ENCODE measurements around the gene BTG3. TPM values are rescaled to one million over a fixed set of nuclear protein-coding genes. Genes with fewer than 3 reads are reported as not detected.

The BTG3 gene
- total RNA-seq, 2 experiments from 2014 or later: 57.3 to 59.7 TPM

GRCh38 chr21:17578876-17579275 is 33.8 kb downstream of the BTG3 start:
- ChIA-PET CTCF (no interaction called here), POLR2A (no interaction called here)
- H3K9me3 Mint-ChIP-seq: no peaks in the 10 kb centered on the region
- H3K4me3 Mint-ChIP-seq: no peak overlapping the region
- H3K4me1 Mint-ChIP-seq: no peaks in the 10 kb centered on the region
- H3K36me3 Mint-ChIP-seq (ENCODE audit: low read depth): no peaks in the 10 kb centered on the region
- H3K27ac Mint-ChIP-seq: no peak overlapping the region
- peaks cover 5% of the 10 kb centered on the region for H3K27me3 Mint-ChIP-seq
- no peak for DNase-seq

- ChIA-PET POLR2A (no interaction called here), CTCF (no interaction called here)
- Mint-ChIP-seq H3K9me3 (no peaks in the 10 kb centered on the region), H3K4me1 (no peaks in the 10 kb centered on the region), H3K27ac (no peak overlapping the region), H3K36me3 (ENCODE audit: low read depth) (no peaks in the 10 kb centered on the region), H3K4me3 (no peak overlapping the region), H3K27me3 (peaks cover 5% of the 10 kb centered on the region)
- no peak for DNase-seq
These were observed 34.5 kb downstream of the BTG3 start for GRCh38 chr21:17578162-17578561.

- H3K9me3 Mint-ChIP-seq: no peaks in the 10 kb centered on the region
- no peaks in the 10 kb centered on the region for H3K4me1 Mint-ChIP-seq
- no peak for DNase-seq
- H3K27me3 Mint-ChIP-seq: peaks cover 5% of the 10 kb centered on the region
- POLR2A ChIA-PET: no interaction called here
- no peak overlapping the region for H3K27ac Mint-ChIP-seq
- CTCF ChIA-PET: no interaction called here
- no peak overlapping the region for H3K4me3 Mint-ChIP-seq
- no peaks in the 10 kb centered on the region for H3K36me3 Mint-ChIP-seq (ENCODE audit: low read depth)
These were observed 35.0 kb downstream of the BTG3 start for GRCh38 chr21:17577701-17578100.

- no peak for DNase-seq
- no peak overlapping the region for H3K4me3 Mint-ChIP-seq
- H3K36me3 Mint-ChIP-seq (ENCODE audit: low read depth): no peaks in the 10 kb centered on the region
- peaks cover 5% of the 10 kb centered on the region for H3K27me3 Mint-ChIP-seq
- CTCF ChIA-PET: interaction anchor here (0.7 kb wide), 1 partner anchor 122 kb away, joined by 3 read pairs; no protein-coding TSS in a partner anchor
- H3K9me3 Mint-ChIP-seq: no peaks in the 10 kb centered on the region
- H3K27ac Mint-ChIP-seq: no peak overlapping the region
- POLR2A ChIA-PET: no interaction called here
- no peaks in the 10 kb centered on the region for H3K4me1 Mint-ChIP-seq
These were observed 36.4 kb downstream of the BTG3 start for GRCh38 chr21:17576080-17576835.

- CTCF ChIA-PET: no interaction called here
- DNase-seq: no peak
- Mint-ChIP-seq H3K9me3 (no peaks in the 10 kb centered on the region), H3K4me1 (no peaks in the 10 kb centered on the region), H3K27me3 (peaks cover 5% of the 10 kb centered on the region), H3K4me3 (no peak overlapping the region), H3K36me3 (ENCODE audit: low read depth) (no peaks in the 10 kb centered on the region), H3K27ac (no peak overlapping the region)
- POLR2A ChIA-PET: no interaction called here
These were observed 37.6 kb downstream of the BTG3 start for GRCh38 chr21:17575076-17575475.

GRCh38 chr21:17572431-17572830 is 40.3 kb downstream of the BTG3 start:
- Mint-ChIP-seq H3K4me1 (no peaks in the 10 kb centered on the region), H3K36me3 (ENCODE audit: low read depth) (no peaks in the 10 kb centered on the region), H3K4me3 (no peak overlapping the region), H3K27me3 (peaks cover 5% of the 10 kb centered on the region), H3K27ac (no peak overlapping the region), H3K9me3 (no peaks in the 10 kb centered on the region)
- CTCF ChIA-PET: no interaction called here
- no peak for DNase-seq
- POLR2A ChIA-PET: no interaction called here

- H3K36me3 Mint-ChIP-seq (ENCODE audit: low read depth): no peaks in the 10 kb centered on the region
These were observed 41.9 kb downstream of the BTG3 start for GRCh38 chr21:17570786-17571185.

GRCh38 chr21:17560377-17561025 is 52.2 kb downstream of the BTG3 start:
- no peaks in the 10 kb centered on the region for H3K4me1 Mint-ChIP-seq
- no peak for DNase-seq
- no peaks in the 10 kb centered on the region for H3K9me3 Mint-ChIP-seq
- H3K27me3 Mint-ChIP-seq: no peaks in the 10 kb centered on the region
- no peak overlapping the region for H3K4me3 Mint-ChIP-seq
- H3K27ac Mint-ChIP-seq: no peak overlapping the region
- POLR2A ChIA-PET: no interaction called here
- no peaks in the 10 kb centered on the region for H3K36me3 Mint-ChIP-seq (ENCODE audit: low read depth)
- CTCF ChIA-PET: no interaction called here

More at GRCh38 chr21:17570786-17571185, 41.9 kb downstream of the BTG3 start:
- H3K4me1 Mint-ChIP-seq: no peaks in the 10 kb centered on the region
- H3K27ac Mint-ChIP-seq: no peak overlapping the region
- POLR2A ChIA-PET: no interaction called here
- no peak for DNase-seq
- H3K4me3 Mint-ChIP-seq: no peak overlapping the region
- peaks cover 5% of the 10 kb centered on the region for H3K27me3 Mint-ChIP-seq
- CTCF ChIA-PET: interaction anchor here (1.0 to 2.2 kb wide), 2 partner anchors 15 to 184 kb away, joined by 3 to 6 read pairs; no protein-coding TSS in a partner anchor
- no peaks in the 10 kb centered on the region for H3K9me3 Mint-ChIP-seq

GRCh38 chr21:17554679-17555465 is 57.8 kb downstream of the BTG3 start:
- no peaks in the 10 kb centered on the region for H3K36me3 Mint-ChIP-seq (ENCODE audit: low read depth)
- no peak overlapping the region for H3K27ac Mint-ChIP-seq
- POLR2A ChIA-PET: no interaction called here
- H3K4me1 Mint-ChIP-seq: no peaks in the 10 kb centered on the region
- no peaks in the 10 kb centered on the region for H3K9me3 Mint-ChIP-seq
- H3K4me3 Mint-ChIP-seq: no peak overlapping the region
- no peak for DNase-seq
- no peaks in the 10 kb centered on the region for H3K27me3 Mint-ChIP-seq
- CTCF ChIA-PET: interaction anchor here (0.6 to 1.1 kb wide), 2 partner anchors 10 to 168 kb away, joined by 3 to 6 read pairs; no protein-coding TSS in a partner anchor

- DNase-seq: no peak
- Mint-ChIP-seq H3K9me3 (no peaks in the 10 kb centered on the region), H3K36me3 (ENCODE audit: low read depth) (no peaks in the 10 kb centered on the region), H3K27ac (no peak overlapping the region), H3K4me3 (no peak overlapping the region), H3K4me1 (no peaks in the 10 kb centered on the region), H3K27me3 (no peaks in the 10 kb centered on the region)
- CTCF ChIA-PET: interaction anchor here (0.6 to 1.1 kb wide), 2 partner anchors 9 to 167 kb away, joined by 3 to 6 read pairs; no protein-coding TSS in a partner anchor
- POLR2A ChIA-PET: no interaction called here
These were observed 58.6 kb downstream of the BTG3 start for GRCh38 chr21:17554120-17554519.

GRCh38 chr21:17552410-17552809 is 60.3 kb downstream of the BTG3 start:
- Mint-ChIP-seq H3K9me3 (no peaks in the 10 kb centered on the region), H3K36me3 (ENCODE audit: low read depth) (no peaks in the 10 kb centered on the region), H3K4me3 (no peak overlapping the region), H3K4me1 (no peaks in the 10 kb centered on the region), H3K27ac (no peak overlapping the region), H3K27me3 (no peaks in the 10 kb centered on the region)
- no peak for DNase-seq
- ChIA-PET CTCF (interaction anchor here (1.0 to 1.2 kb wide), 2 partner anchors 152 to 166 kb away, joined by 3 read pairs; no protein-coding TSS in a partner anchor), POLR2A (no interaction called here)

GRCh38 chr21:17550671-17551308 is 61.9 kb downstream of the BTG3 start:
- DNase-seq: no peak

GRCh38 chr21:17548262-17548661 is 64.4 kb downstream of the BTG3 start:
- H3K4me1 Mint-ChIP-seq: no peaks in the 10 kb centered on the region
- no peaks in the 10 kb centered on the region for H3K9me3 Mint-ChIP-seq
- no peak overlapping the region for H3K4me3 Mint-ChIP-seq
- H3K27ac Mint-ChIP-seq: no peak overlapping the region
- ChIA-PET CTCF (no interaction called here), POLR2A (no interaction called here)
- H3K36me3 Mint-ChIP-seq (ENCODE audit: low read depth): no peaks in the 10 kb centered on the region
- no peaks in the 10 kb centered on the region for H3K27me3 Mint-ChIP-seq
- no peak for DNase-seq

More at GRCh38 chr21:17550671-17551308, 61.9 kb downstream of the BTG3 start:
- ChIA-PET POLR2A (no interaction called here), CTCF (no interaction called here)
- Mint-ChIP-seq H3K4me1 (no peaks in the 10 kb centered on the region), H3K27me3 (no peaks in the 10 kb centered on the region), H3K4me3 (no peak overlapping the region), H3K9me3 (no peaks in the 10 kb centered on the region), H3K36me3 (ENCODE audit: low read depth) (no peaks in the 10 kb centered on the region), H3K27ac (no peak overlapping the region)
